ENCODE data around the gene AZU1.

The AZU1 gene, protein sequence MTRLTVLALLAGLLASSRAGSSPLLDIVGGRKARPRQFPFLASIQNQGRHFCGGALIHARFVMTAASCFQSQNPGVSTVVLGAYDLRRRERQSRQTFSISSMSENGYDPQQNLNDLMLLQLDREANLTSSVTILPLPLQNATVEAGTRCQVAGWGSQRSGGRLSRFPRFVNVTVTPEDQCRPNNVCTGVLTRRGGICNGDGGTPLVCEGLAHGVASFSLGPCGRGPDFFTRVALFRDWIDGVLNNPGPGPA

DNA sequence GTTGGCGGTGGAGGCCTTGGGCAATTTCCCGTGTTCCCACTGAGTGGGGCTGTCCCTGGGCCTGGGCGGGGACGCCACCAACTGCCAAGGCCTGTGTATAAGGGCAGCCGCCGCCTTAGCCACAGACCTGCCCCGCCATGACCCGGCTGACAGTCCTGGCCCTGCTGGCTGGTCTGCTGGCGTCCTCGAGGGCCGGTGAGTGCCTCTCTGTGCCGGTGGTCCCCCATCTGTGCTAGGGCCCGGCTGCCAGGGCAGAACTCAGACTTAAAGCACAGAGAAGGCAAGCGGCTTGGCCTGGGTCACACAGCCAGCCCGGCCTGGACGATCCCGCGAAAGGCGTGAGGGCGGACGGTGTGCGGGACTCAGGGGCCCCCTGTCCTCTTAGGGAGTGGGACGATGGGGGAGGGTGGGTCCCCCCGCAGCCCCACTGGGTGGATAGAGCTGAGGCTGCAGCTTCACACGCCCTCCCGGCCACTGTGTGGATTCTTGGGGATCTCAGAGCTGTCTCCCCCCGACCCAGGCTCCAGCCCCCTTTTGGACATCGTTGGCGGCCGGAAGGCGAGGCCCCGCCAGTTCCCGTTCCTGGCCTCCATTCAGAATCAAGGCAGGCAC, at the start of gene AZU1:
Gene AZU1 (plus strand): TSS at position 128 of the 612 bp plus-strand sequence. CDS start 10 bp downstream, at position 138.
- in situ Hi-C loops (cut with MboI; ENCODE audit: low sequenced_read_pairs) = no loop called here

DNA sequence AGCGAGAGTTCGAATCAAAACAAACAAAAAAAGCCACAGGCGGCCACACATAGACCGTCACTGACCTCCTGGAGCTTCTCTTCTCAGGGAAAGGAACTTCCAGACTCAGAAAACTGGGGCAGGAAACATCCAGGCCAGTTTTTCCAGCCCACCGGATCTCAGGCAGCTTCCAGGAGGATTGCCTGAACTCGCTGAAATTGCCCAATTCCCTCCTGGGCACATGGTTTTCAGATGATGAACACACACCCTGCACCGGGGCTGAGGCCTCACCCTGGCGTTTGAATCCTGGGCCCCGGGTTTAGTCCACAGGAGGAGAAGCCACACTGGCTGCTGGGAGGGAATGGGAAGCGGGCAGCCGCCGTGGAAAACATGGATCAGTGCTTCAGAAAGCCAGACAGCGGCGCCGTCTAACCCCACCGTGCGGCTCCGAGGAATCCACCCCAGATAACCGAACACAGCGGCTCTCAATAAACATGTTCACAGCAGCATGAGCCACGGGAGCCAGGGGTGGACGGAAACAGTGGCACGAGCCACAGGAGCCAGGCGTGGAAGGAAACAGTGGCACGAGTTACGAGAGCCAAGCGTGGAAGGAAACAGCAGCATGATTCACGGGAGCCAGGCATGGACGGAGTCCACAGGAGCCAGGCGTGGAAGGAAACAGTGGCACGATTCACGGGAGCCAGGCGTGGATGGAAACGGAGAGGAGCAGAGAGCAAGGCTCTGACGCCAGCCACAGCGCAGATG, 48.6 kb upstream of the AZU1 start:
- in situ Hi-C loops (cut with MboI; ENCODE audit: low sequenced_read_pairs) = no loop called here

DNA sequence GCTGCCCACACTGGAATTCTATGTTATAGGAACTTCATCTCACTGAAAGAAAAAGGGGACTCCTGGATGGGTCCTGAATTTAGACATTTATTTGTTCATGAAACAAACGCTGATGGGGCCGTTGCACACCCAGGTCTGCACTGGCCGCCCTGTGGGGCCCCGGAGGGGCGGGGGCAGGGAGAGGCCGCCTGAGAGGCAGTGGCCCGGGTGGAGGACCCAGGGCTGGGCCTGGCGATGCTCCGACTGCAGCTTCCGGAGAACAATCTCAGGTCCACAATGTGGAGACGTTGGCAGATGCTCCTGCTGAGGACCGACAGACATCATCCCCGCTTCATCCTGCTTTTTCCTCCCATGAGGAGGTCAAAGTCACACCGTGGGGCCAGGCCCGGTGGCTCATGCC, 46.7 kb upstream of the AZU1 start:
- in situ Hi-C loops (cut with MboI; ENCODE audit: low sequenced_read_pairs) = no loop called here

DNA sequence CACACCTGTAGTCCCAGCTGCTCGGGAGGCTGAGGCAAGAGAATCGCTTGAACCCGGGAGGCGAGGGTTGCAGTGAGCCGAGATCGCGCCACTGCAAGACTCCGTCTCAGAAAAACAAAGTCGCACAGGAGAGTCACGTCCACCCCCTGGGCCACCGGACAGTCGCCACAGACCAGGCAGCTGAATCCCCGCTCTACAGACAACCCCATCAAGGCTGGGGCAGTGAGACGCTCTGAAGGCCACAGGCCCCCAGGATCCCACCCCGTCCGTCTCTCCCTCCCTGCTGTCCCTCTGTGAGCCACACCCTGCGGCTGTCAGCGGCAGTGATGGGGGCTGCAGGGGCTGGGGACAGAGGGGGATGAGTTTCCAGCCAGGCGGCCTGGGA, 45.8 kb upstream of the AZU1 start:
- in situ Hi-C loops (cut with MboI; ENCODE audit: low sequenced_read_pairs) = no loop called here

DNA sequence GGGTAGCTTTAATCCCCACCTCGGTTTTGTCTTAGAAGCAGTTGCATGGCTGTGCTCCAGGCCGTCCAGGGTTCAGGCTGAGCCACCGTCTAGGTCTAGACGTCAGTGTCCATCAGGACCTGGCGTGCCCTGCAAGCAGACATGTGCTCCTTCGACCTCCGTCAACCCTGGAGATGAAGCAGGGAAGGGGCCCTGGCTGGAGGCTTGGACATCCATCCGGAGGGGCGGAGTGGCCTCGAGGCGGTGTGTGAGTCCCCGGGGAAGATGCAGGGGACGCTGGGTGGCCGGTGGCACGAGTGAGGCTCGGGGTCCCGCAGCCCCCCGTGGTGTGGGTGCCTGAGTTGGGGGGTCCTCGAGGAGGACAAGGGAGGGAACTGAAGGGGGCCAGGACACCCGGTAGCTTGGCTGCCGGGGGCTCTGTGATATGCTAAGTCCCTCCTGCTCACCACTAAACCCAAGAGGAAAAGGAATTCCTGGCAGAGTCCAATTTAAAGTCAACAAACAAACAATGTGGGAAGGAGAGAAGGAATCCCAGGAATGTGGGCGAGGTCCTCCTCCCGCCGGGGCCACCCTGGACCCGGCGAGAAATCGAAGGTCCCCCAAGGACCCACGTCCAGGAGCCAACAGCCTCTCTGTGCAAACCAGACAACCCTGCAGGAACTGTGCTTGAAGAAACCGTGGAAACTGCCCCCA, 45.3 kb upstream of the AZU1 start:
- in situ Hi-C loops (cut with MboI; ENCODE audit: low sequenced_read_pairs) = no loop called here

DNA sequence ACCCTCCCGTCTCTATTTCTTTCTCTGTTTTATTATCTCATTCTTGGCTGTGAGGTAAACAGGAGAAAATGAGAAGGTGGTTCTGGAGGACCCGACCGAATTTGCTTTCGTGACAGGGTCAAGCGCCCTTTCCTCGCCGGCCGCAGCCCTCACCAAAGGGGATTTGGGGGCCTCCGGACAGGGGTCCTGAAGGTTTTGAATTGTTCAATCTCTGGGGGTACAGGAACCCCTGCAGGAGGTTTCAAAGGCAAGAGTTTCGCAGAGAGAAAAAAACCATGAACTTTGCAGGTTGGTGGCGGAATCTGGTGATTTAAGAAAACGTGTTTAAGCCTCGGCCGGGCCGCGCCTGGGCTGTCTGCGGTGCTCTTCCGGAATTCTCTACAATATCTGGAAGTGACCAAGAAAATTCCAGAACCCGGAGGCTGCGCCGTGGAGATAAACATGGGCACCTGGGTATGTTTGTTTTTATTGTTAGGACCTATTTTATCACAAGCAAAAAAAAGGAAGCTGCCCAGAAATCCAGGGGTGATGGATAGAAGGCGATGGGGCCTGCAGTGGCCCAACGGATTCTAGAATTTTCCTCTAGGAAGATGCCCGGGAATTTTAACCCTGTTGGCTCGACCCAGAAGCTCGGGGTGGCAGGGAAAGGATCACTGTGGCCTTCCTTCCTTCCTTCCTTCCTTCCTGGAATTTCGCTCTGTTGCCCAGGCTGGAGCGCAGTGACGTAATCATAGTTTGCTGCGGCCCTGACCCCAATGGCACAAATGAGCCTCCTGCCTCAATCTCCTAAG, 44.6 kb upstream of the AZU1 start:
- in situ Hi-C loops (cut with MboI; ENCODE audit: low sequenced_read_pairs) = no loop called here

DNA sequence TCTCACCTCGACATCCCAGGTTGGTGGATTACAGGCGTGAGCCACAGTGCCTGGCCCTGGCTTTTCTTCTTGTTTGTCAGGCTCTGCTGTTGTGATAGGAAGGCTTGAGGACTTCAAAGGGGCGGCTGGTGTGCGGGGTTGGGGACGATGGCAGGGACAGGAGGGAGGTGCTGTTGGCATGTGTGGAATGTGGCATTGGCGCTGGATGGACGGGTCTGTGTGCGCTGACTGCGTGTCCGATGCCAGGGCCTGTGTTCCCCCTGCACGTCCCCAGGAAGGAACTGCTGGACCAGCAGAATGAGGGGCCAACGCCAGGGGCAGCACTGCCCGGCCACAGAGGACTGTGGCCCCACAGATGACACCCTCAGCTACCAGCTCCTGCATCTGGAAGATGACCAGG, 43.1 kb upstream of the AZU1 start:
- in situ Hi-C loops (cut with MboI; ENCODE audit: low sequenced_read_pairs) = no loop called here

DNA sequence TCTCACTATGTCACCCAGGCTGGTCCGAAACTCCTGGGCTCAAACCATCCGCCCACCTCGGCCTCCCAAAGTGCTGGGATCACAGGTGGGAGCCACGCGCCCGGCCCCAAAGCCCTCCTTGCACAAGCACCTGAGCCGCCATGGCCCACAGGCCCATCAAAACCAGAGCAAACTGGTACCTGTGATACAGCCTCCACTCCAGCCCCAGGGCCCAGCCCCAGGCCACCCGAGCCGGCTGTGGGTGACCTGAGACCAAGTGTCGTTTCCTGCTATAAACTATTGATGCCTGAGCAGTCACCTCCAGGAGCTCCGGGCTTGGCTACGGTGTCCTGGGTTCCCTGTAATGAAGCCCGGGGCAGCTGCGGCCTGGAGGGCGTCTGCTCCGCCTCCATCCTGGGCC, 40.1 kb upstream of the AZU1 start:
- in situ Hi-C loops (cut with MboI; ENCODE audit: low sequenced_read_pairs) = no loop called here

DNA sequence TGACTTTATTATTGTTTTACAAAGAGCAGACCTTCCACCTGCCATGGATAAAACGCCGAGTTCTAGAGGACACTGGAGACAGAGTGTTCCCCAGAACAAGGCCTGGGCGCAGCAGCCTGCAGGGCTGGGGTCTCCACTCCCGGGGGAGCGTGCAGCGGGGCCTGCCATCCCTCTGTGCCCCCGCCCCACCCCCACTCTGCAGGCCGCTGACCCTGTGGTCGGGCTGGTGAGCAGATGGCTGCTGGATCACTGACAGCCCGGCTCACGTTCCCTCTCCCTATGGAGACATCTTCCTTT, 39.0 kb upstream of the AZU1 start:
- in situ Hi-C loops (cut with MboI; ENCODE audit: low sequenced_read_pairs) = no loop called here

DNA sequence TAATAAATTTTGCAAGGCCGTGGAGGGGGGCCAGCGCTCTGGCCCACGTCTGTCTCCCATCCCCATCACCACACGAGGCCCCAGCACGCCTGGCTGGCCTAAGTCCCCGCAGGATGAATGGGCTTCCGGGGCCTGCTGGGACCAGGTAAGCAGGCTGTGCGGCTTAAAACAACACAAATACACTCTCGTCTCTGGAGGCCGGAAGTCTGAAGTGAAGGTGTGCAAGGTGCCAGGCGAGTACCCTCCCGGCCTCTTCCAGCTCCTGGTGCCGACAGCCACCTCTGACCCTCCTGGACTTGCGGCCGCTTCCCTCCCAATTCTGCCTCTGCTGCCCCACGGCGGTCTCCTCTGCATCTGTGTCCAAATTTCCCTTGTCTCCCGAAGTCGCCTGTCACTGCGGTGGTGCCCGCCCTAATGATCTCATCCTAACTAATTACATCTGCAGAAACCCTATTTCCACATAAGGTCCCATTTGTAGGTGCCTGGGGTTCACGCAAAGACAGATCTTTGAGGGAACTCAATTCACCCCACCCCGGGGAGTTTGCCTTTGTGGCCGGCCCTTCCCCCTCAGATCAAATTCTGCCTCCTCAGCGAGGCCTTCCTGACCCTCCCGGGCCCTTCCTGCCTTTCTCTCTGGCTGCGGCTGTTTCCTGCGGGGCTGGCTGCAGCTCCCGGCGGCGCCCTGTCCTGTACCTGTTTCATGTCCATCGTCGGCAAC, 38.5 kb upstream of the AZU1 start:
- in situ Hi-C loops (cut with MboI; ENCODE audit: low sequenced_read_pairs) = no loop called here

DNA sequence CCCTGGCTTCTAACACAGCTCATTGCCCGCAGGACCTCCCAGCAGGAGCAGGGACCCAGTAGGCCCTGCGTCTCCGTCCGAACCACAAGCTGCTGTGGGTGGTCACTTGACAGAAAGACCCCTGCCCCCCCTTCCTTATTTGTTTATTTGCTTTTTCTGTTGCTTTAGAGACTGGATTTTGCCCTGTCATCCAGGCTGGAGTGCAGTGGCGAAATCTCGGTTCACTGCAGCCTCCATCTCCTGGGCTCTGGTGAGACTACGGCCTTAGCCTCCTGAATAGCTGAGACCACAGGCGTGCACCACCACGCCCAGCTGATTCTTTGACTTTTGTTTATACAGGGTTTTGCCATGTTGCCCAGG, 38.0 kb upstream of the AZU1 start:
- in situ Hi-C loops (cut with MboI; ENCODE audit: low sequenced_read_pairs) = no loop called here

DNA sequence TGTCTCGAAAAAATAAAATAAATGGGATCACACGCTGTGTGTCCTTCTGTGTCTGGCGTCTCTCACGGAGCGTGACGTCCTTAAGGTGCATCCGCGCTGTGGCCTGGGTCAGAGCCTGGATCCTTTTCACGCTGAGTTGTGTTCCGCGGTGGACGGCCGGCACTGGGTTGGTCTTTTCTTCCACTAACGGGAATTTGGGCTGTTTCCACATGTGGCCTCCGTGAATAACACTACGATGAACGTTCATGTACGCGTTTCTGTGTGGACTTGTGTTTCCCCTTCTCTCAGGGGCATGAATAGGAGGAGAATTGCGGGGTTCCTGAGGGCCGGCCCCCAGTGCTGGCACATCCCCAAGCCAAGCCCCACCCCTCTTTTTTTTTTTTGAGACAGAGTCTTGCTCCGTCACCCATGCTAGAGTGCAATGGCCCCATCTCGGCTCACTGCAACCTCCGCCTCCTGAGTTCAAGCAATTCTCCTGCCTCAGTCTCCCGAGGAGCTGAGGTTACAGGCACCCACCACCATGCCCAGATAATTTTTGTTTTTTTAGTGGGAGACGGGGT, 36.5 kb upstream of the AZU1 start:
- in situ Hi-C loops (cut with MboI; ENCODE audit: low sequenced_read_pairs) = no loop called here

DNA sequence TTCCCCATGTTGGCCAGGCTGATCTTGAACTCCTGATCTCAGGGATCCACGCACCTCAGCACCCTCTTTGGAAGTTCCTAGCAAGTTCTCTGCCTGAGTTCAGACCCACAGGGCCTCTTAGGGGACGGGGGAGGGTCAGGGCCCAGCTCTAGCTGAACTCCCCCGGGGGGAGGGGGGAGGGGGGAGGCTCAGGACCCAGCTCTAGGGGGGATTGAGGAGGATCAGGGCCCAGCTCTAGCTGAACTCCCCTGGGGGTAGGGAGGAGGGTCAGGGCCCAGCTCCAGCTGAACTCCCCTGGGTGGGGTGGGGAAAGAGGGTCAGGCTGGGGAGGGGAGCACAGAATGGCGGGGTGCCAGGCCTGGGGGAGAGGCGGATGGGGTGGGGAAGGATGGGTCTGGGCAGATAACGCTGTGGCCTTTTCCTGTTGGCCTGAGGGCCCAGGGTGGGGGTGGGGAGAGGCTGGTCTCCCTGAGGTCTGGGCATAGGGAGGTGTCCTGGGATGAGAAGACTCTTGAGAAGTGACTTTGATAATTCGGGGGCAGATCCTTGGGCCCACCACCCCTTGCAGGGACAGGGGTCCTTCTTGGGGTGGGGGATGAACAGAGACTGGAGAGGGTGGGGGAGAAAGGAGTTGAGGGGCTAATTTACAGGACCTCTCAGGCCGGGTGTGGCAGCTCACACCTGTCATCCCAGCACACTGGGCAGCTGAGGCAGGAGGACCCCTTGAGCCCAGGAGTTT, 35.9 kb upstream of the AZU1 start:
- in situ Hi-C loops (cut with MboI; ENCODE audit: low sequenced_read_pairs) = no loop called here

DNA sequence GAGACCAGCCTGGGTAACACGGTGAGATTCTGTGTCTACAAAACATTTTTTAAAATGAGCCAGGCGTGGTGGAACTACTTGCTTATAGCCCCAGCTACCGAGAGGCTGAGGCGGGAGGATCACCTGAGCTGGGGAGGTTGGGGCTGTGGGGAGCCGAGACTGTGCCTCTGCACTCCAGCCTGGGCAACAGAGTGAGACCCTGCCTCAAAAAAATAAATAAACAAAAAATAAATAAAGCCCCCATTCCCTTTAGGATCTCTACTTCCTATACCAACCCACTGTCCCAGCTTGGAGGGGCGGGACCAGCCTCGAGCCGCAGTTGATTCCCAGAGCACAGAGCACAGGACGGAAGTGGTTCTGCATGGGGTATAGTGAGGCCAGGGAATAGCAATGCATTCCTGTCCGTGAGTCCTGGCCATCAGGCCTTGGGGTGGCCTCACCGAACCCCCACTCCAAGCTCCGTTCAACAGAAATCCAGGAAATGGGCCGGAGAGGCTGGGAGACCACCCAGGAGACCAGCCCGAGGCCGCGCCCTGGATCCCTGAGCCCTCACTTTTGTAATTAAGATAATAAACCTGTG, 35.2 kb upstream of the AZU1 start:
- in situ Hi-C loops (cut with MboI; ENCODE audit: low sequenced_read_pairs) = no loop called here

DNA sequence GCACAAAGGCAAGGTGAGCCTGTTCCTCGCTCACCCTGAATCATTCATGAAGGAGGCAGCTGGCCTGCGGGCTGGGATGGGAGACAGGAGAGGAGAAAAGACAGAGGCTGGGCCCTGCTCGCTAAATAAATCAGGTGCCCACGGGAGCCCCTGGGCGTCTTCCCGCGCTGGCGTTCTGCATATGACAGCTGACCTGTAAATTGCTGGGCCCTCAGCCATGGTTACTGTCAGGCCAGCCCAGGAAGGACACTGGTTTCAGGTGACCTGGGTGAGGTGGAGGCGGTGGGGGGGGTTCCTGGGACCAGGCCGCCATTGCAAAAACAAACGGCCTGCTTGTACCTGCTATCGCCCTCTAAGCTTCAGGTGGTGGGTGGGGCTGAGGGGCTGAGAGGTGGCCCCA, 33.8 kb upstream of the AZU1 start:
- in situ Hi-C loops (cut with MboI; ENCODE audit: low sequenced_read_pairs) = no loop called here

DNA sequence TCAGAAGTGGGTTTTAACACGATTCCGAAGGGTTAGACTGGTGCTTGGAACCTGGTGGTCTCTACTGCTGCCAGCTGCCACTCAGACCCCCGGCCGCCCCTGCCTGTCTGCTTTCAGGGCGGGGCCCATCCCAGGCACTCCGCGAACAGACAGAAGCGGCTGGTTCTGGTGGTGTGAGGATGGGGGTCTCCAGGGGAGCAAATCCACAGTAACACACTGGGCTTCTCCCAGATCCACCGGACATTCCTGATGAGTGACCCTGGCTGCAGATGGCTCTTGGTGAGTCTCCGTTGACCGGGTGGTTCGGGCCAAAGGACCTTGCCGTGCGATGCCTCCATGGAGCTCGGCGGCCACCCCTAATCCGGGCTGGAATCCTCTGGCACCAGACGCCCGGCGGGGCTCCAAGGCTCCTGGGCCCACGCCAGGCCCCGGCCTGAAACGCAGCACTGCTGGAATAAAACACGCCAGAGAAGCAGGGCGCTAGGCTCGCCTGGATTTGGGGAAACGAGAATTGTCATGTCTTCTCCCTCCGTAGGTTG, 32.5 kb upstream of the AZU1 start:
- in situ Hi-C loops (cut with MboI; ENCODE audit: low sequenced_read_pairs) = no loop called here

DNA sequence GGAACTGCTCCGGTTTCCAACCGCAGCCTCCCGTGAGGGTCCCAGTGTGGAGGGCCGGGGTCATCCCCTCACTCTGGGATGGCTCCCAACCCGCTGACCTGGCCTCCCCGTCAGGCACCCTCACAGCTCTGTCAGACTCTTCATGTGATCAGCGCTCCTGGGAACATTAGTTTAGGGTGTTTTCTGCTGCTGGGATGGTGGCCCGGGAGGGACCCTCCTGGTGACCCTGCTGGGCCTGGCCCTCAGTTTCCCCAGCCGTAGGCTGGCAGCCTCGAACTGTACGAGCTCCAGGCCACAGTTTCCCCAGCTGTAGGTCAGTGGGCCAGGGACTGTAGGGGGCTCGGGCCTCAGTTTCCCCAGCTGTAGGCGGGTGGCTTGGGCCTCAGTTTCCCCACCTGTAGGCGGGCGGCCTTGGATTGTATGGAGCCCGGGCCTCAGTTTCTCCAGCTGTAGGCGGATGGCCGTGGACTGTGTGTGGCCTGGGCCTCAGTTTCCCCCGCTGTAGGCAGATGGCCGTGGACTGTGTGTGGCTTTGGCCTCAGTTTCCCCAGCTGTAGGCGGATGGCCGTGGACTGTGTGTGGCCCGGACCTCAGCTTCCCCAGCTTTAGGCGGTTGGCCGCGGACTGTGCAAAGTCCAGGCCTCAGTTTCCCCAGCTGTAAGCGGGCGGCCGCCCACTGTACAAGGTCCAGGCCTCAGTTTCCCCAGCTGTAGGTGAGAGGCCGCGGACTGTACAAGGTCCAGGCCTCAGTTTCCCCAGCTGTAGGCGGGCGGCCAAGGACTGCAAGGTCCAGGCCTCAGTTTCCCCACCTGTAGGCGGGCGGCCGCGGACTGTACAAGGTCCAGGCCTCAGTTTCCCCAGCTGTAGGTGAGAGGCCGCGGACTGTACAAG, 31.7 kb upstream of the AZU1 start:
- in situ Hi-C loops (cut with MboI; ENCODE audit: low sequenced_read_pairs) = no loop called here
